Measurements from ENCODE around the gene HHATL. TPM values are rescaled to one million over a fixed set of nuclear protein-coding genes. Genes with fewer than 3 reads are reported as not detected.

The HHATL gene
- total RNA-seq, 2 experiments from 2014 or later = not detected

GRCh38 chr3:42672515-42672914 is 30.1 kb downstream of the HHATL start:
- no peaks in the 10 kb centered on the region for H3K4me1 Mint-ChIP-seq
- ChIA-PET POLR2A (no interaction called here), CTCF (no interaction called here)
- H3K9me3 Mint-ChIP-seq (ENCODE audit: low read depth) = peaks cover 9% of the 10 kb centered on the region
- H3K27ac Mint-ChIP-seq = no peak overlapping the region
- no peak for DNase-seq
- H3K27me3 Mint-ChIP-seq = peaks cover 2% of the 10 kb centered on the region
- no peaks in the 10 kb centered on the region for H3K36me3 Mint-ChIP-seq (ENCODE audit: low read depth)
- intact Hi-C loops (cut with DNase I, micrococcal nuclease) = no loop called here
- H3K4me3 Mint-ChIP-seq = no peak overlapping the region
- no peak for ATAC-seq

GRCh38 chr3:42670670-42671069 is 31.9 kb downstream of the HHATL start:
- Mint-ChIP-seq H3K9me3 (ENCODE audit: low read depth) (no peaks in the 10 kb centered on the region), H3K4me3 (no peak overlapping the region), H3K4me1 (no peaks in the 10 kb centered on the region), H3K27me3 (peaks cover 2% of the 10 kb centered on the region), H3K27ac (no peak overlapping the region), H3K36me3 (ENCODE audit: low read depth) (no peaks in the 10 kb centered on the region)
- POLR2A ChIA-PET = no interaction called here
- DNase-seq = no peak
- ATAC-seq = no peak
- intact Hi-C loops (cut with DNase I, micrococcal nuclease) = no loop called here
- CTCF ChIA-PET = interaction anchor here (1.0 kb wide), 1 partner anchor 10 kb away, joined by 3 read pairs; no protein-coding TSS in a partner anchor

- Mint-ChIP-seq H3K36me3 (ENCODE audit: low read depth) (no peaks in the 10 kb centered on the region), H3K4me3 (no peak overlapping the region), H3K9me3 (ENCODE audit: low read depth) (no peaks in the 10 kb centered on the region), H3K4me1 (no peaks in the 10 kb centered on the region), H3K27me3 (peaks cover 1% of the 10 kb centered on the region), H3K27ac (no peak overlapping the region)
- ChIA-PET CTCF (interaction anchor here (1.0 kb wide), 1 partner anchor 9 kb away, joined by 3 read pairs; no protein-coding TSS in a partner anchor), POLR2A (no interaction called here)
- intact Hi-C loops (cut with DNase I, micrococcal nuclease) = no loop called here
- ATAC-seq (no peak), DNase-seq (no peak)
Measured at GRCh38 chr3:42670051-42670576, 32.5 kb downstream of the HHATL start.

- intact Hi-C loops (cut with DNase I, micrococcal nuclease) = no loop called here
Measured at GRCh38 chr3:42668793-42669217, 33.8 kb downstream of the HHATL start.

GRCh38 chr3:42668413-42668760 is 34.2 kb downstream of the HHATL start:
- no peak for DNase-seq
- no peak overlapping the region for H3K27ac Mint-ChIP-seq
- ChIA-PET CTCF (no interaction called here), POLR2A (no interaction called here)
- no peak overlapping the region for H3K4me3 Mint-ChIP-seq
- H3K27me3 Mint-ChIP-seq = no peaks in the 10 kb centered on the region
- no peaks in the 10 kb centered on the region for H3K4me1 Mint-ChIP-seq
- H3K36me3 Mint-ChIP-seq (ENCODE audit: low read depth) = no peaks in the 10 kb centered on the region
- no peaks in the 10 kb centered on the region for H3K9me3 Mint-ChIP-seq (ENCODE audit: low read depth)
- no peak for ATAC-seq
- intact Hi-C loops (cut with DNase I, micrococcal nuclease) = no loop called here

More at GRCh38 chr3:42668793-42669217, 33.8 kb downstream of the HHATL start:
- ATAC-seq = no peak
- CTCF ChIA-PET = no interaction called here
- no peaks in the 10 kb centered on the region for H3K4me1 Mint-ChIP-seq
- POLR2A ChIA-PET = no interaction called here
- no peaks in the 10 kb centered on the region for H3K27me3 Mint-ChIP-seq
- DNase-seq = no peak
- no peaks in the 10 kb centered on the region for H3K36me3 Mint-ChIP-seq (ENCODE audit: low read depth)
- no peak overlapping the region for H3K27ac Mint-ChIP-seq
- no peaks in the 10 kb centered on the region for H3K9me3 Mint-ChIP-seq (ENCODE audit: low read depth)
- no peak overlapping the region for H3K4me3 Mint-ChIP-seq

- Mint-ChIP-seq H3K4me1 (no peaks in the 10 kb centered on the region), H3K27ac (no peak overlapping the region), H3K4me3 (no peak overlapping the region), H3K27me3 (no peaks in the 10 kb centered on the region), H3K36me3 (ENCODE audit: low read depth) (no peaks in the 10 kb centered on the region), H3K9me3 (ENCODE audit: low read depth) (no peaks in the 10 kb centered on the region)
- DNase-seq (no peak), ATAC-seq (no peak)
- ChIA-PET CTCF (interaction anchor here (1.1 kb wide), 1 partner anchor 25 kb away, joined by 3 read pairs; no protein-coding TSS in a partner anchor), POLR2A (no interaction called here)
- intact Hi-C loops (cut with DNase I, micrococcal nuclease) = no loop called here
Measured at GRCh38 chr3:42667523-42668412, 34.8 kb downstream of the HHATL start.

- ChIA-PET CTCF (interaction anchor here (1.1 kb wide), 1 partner anchor 24 kb away, joined by 3 read pairs; no protein-coding TSS in a partner anchor), POLR2A (no interaction called here)
- no peak for DNase-seq
- no peaks in the 10 kb centered on the region for H3K27me3 Mint-ChIP-seq
- ATAC-seq = no peak
- no peaks in the 10 kb centered on the region for H3K9me3 Mint-ChIP-seq (ENCODE audit: low read depth)
- H3K4me1 Mint-ChIP-seq = no peaks in the 10 kb centered on the region
- intact Hi-C loops (cut with DNase I, micrococcal nuclease) = no loop called here
- no peaks in the 10 kb centered on the region for H3K36me3 Mint-ChIP-seq (ENCODE audit: low read depth)
- no peak overlapping the region for H3K4me3 Mint-ChIP-seq
- H3K27ac Mint-ChIP-seq = no peak overlapping the region
Measured at GRCh38 chr3:42667096-42667522, 35.5 kb downstream of the HHATL start.

- Mint-ChIP-seq H3K9me3 (ENCODE audit: low read depth) (no peaks in the 10 kb centered on the region), H3K4me1 (no peaks in the 10 kb centered on the region), H3K36me3 (ENCODE audit: low read depth) (no peaks in the 10 kb centered on the region), H3K27me3 (no peaks in the 10 kb centered on the region), H3K4me3 (no peak overlapping the region), H3K27ac (no peak overlapping the region)
- intact Hi-C loops (cut with DNase I, micrococcal nuclease) = no loop called here
- POLR2A ChIA-PET = no interaction called here
- DNase-seq (no peak), ATAC-seq (no peak)
- CTCF ChIA-PET = interaction anchor here (0.7 to 1.2 kb wide), 3 partner anchors 24 to 1075 kb away, joined by 3 read pairs; no protein-coding TSS in a partner anchor
Measured at GRCh38 chr3:42666577-42666998, 36.0 kb downstream of the HHATL start.

GRCh38 chr3:42666022-42666421 is 36.6 kb downstream of the HHATL start:
- ChIA-PET CTCF (interaction anchor here (0.7 to 1.2 kb wide), 2 partner anchors 41 to 1075 kb away, joined by 3 read pairs; no protein-coding TSS in a partner anchor), POLR2A (no interaction called here)
- DNase-seq (no peak), ATAC-seq (no peak)
- H3K4me3 Mint-ChIP-seq = no peak overlapping the region
- no peaks in the 10 kb centered on the region for H3K27me3 Mint-ChIP-seq
- no peaks in the 10 kb centered on the region for H3K36me3 Mint-ChIP-seq (ENCODE audit: low read depth)
- H3K9me3 Mint-ChIP-seq (ENCODE audit: low read depth) = no peaks in the 10 kb centered on the region
- no peak overlapping the region for H3K27ac Mint-ChIP-seq
- no peaks in the 10 kb centered on the region for H3K4me1 Mint-ChIP-seq
- intact Hi-C loops (cut with DNase I, micrococcal nuclease) = no loop called here

- ATAC-seq = no peak
- Mint-ChIP-seq H3K27me3 (no peaks in the 10 kb centered on the region), H3K4me3 (no peak overlapping the region), H3K9me3 (ENCODE audit: low read depth) (no peaks in the 10 kb centered on the region), H3K4me1 (no peaks in the 10 kb centered on the region), H3K36me3 (ENCODE audit: low read depth) (no peaks in the 10 kb centered on the region), H3K27ac (no peak overlapping the region)
- intact Hi-C loops (cut with DNase I, micrococcal nuclease) = no loop called here
- POLR2A ChIA-PET = no interaction called here
- no peak for DNase-seq
- CTCF ChIA-PET = interaction anchor here (1.2 kb wide), 1 partner anchor 41 kb away, joined by 3 read pairs; no protein-coding TSS in a partner anchor
Measured at GRCh38 chr3:42665050-42665878, 37.3 kb downstream of the HHATL start.

- POLR2A ChIA-PET = interaction anchor here (0.7 kb wide), 1 partner anchor 458 kb away, joined by 4 read pairs; no protein-coding TSS in a partner anchor
- Mint-ChIP-seq H3K36me3 (ENCODE audit: low read depth) (no peaks in the 10 kb centered on the region), H3K9me3 (ENCODE audit: low read depth) (no peaks in the 10 kb centered on the region), H3K27ac (no peak overlapping the region), H3K4me1 (no peaks in the 10 kb centered on the region), H3K27me3 (no peaks in the 10 kb centered on the region), H3K4me3 (no peak overlapping the region)
- CTCF ChIA-PET = no interaction called here
- ATAC-seq (no peak), DNase-seq (no peak)
- intact Hi-C loops (cut with DNase I, micrococcal nuclease) = no loop called here
Measured at GRCh38 chr3:42664438-42664803, 38.2 kb downstream of the HHATL start.

Measured in activated CD4-positive, alpha-beta T cell treated with anti-CD3 and anti-CD28 coated beads for 36 hours (primary cell).